ENCODE measurements around the gene CYP3A5. TPM values are rescaled to one million over a fixed set of nuclear protein-coding genes. Genes with fewer than 3 reads are reported as not detected.

CYP3A5 gene
- total RNA-seq, 1 donor, result under 0.01 TPM

DNA sequence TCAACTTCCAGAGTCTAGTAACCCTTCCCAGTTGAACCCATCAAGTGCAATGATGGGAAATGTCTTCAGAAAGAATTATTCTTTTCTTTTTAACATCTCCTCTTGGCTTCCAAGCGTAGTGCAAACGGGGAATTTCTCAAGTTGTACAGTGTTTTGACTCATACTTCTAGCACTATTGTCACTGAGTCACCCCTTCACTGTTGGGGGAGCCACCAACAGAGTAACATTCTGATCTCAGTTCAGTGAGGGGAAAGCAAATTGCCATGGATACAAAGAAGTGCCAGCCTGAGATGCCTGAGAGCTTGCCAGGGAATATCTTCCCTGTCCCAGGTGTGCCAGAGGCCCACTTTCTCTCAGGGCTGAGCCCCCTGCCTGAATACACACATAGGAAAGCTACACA, 31.0 kb downstream of the CYP3A5 start:
- Histone ChIP-seq H4K20me1 (ENCODE audit: insufficient read depth, low read length) (no peaks in the 10 kb centered on the region), H3K79me2 (ENCODE audit: insufficient read depth, low read length) (no peaks in the 10 kb centered on the region), H3K27ac (ENCODE audit: low read depth, low read length) (no peak overlapping the region), H3K4me1 (ENCODE audit: insufficient read depth, low read length) (no peaks in the 10 kb centered on the region), H3K4me3 (ENCODE audit: insufficient read depth, low read length) (no peak overlapping the region), H2AFZ (ENCODE audit: low read length) (no peak overlapping the region), H3K9me3 (ENCODE audit: low read depth, low read length) (no peaks in the 10 kb centered on the region), H3K36me3 (ENCODE audit: insufficient read depth, low read length) (no peaks in the 10 kb centered on the region), H3K27me3 (ENCODE audit: insufficient read depth, low read length) (no peaks in the 10 kb centered on the region), H3K4me2 (ENCODE audit: insufficient read depth, low read length) (no peak overlapping the region)
- TF ChIP-seq, protein P1, sequence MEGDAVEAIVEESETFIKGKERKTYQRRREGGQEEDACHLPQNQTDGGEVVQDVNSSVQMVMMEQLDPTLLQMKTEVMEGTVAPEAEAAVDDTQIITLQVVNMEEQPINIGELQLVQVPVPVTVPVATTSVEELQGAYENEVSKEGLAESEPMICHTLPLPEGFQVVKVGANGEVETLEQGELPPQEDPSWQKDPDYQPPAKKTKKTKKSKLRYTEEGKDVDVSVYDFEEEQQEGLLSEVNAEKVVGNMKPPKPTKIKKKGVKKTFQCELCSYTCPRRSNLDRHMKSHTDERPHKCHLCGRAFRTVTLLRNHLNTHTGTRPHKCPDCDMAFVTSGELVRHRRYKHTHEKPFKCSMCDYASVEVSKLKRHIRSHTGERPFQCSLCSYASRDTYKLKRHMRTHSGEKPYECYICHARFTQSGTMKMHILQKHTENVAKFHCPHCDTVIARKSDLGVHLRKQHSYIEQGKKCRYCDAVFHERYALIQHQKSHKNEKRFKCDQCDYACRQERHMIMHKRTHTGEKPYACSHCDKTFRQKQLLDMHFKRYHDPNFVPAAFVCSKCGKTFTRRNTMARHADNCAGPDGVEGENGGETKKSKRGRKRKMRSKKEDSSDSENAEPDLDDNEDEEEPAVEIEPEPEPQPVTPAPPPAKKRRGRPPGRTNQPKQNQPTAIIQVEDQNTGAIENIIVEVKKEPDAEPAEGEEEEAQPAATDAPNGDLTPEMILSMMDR (IDR thresholded peaks at IDR 0.05; ENCODE audit: extremely low read depth, low read depth, low read length), result no peak
- DNase-seq (ENCODE audit: insufficient read length, low spot score, missing footprints), result no peak

DNA sequence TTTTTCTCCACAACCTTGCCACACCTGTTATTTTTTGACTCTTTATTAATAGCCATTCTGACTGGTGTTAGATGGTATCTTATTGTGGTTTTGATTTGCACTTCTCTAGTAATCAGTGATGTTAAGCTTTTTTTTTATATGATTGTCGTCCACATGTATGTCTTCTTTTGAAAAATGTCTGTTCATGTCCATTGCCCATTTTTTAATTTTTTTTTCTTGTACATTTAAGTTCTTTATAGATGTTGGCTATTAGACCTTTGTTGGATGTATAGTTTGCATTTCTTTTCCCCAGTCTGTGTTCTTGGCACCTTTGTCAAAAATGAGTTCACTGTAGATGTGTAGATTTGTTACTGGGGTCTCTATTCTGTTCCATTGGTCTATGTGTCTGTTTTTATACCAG, 34.2 kb downstream of the CYP3A5 start:
- Histone ChIP-seq H3K4me1 (ENCODE audit: insufficient read depth, low read length) (no peaks in the 10 kb centered on the region), H3K9me3 (ENCODE audit: low read depth, low read length) (no peaks in the 10 kb centered on the region), H3K79me2 (ENCODE audit: insufficient read depth, low read length) (no peaks in the 10 kb centered on the region), H3K36me3 (ENCODE audit: insufficient read depth, low read length) (no peaks in the 10 kb centered on the region), H3K4me3 (ENCODE audit: insufficient read depth, low read length) (no peak overlapping the region), H3K27me3 (ENCODE audit: insufficient read depth, low read length) (no peaks in the 10 kb centered on the region), H4K20me1 (ENCODE audit: insufficient read depth, low read length) (no peaks in the 10 kb centered on the region), H3K4me2 (ENCODE audit: insufficient read depth, low read length) (no peak overlapping the region), H3K27ac (ENCODE audit: low read depth, low read length) (no peak overlapping the region), H2AFZ (ENCODE audit: low read length) (no peak overlapping the region)
- TF ChIP-seq, protein P1 (IDR thresholded peaks at IDR 0.05; ENCODE audit: extremely low read depth, low read depth, low read length), result no peak
- DNase-seq (ENCODE audit: insufficient read length, low spot score, missing footprints), result no peak

DNA sequence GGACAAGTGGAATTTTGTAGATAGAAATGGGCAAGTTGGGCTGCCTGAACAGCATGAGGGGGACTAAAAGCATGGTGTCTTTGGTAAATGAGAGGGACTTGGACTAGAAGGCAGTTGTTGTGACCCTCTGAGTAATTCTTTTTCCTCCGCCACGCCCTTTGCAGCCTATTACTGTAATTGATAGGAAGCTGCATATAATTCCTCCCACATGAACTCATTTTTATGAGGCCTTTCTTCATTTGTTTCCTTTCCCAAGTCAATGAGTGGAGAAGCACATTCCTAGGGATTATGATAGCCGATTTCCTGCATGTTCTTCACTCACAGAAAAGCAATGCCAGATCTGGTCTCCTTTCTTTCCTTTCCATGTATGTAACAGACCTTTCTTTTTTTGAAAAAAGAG, 35.4 kb downstream of the CYP3A5 start:
- Histone ChIP-seq H3K27ac (ENCODE audit: low read depth, low read length) (no peak overlapping the region), H2AFZ (ENCODE audit: low read length) (no peak overlapping the region), H3K4me2 (ENCODE audit: insufficient read depth, low read length) (no peak overlapping the region), H3K79me2 (ENCODE audit: insufficient read depth, low read length) (no peaks in the 10 kb centered on the region), H3K9me3 (ENCODE audit: low read depth, low read length) (no peaks in the 10 kb centered on the region), H3K4me3 (ENCODE audit: insufficient read depth, low read length) (no peak overlapping the region), H3K27me3 (ENCODE audit: insufficient read depth, low read length) (no peaks in the 10 kb centered on the region), H3K4me1 (ENCODE audit: insufficient read depth, low read length) (no peaks in the 10 kb centered on the region), H3K36me3 (ENCODE audit: insufficient read depth, low read length) (no peaks in the 10 kb centered on the region), H4K20me1 (ENCODE audit: insufficient read depth, low read length) (no peaks in the 10 kb centered on the region)
- TF ChIP-seq, protein P1 (IDR thresholded peaks at IDR 0.05; ENCODE audit: extremely low read depth, low read depth, low read length), result no peak
- DNase-seq (ENCODE audit: insufficient read length, low spot score, missing footprints), result no peak

DNA sequence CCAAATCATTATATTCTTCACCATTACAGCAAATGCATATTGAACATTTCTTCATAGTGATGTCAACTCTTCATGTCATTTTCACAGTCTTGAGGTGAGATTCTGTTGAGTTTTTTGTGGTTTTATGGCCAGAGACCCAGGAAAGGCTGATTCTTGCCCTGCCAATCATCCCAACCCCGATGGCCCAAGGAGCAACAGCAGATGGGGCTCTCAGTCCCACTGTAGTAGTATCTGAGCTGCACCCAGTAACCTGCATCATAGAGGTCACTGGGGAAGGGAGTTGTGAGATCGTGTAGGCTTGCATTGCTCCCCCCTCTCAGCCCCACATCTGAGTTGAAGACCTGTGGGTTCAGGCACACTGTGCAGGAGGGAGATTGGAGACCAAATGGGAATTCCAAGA, 36.3 kb downstream of the CYP3A5 start:
- no peaks in the 10 kb centered on the region for H4K20me1 ChIP-seq (ENCODE audit: insufficient read depth, low read length)
- H3K79me2 ChIP-seq (ENCODE audit: insufficient read depth, low read length), result no peaks in the 10 kb centered on the region
- no peaks in the 10 kb centered on the region for H3K9me3 ChIP-seq (ENCODE audit: low read depth, low read length)
- H3K4me2 ChIP-seq (ENCODE audit: insufficient read depth, low read length), result no peak overlapping the region
- H3K4me1 ChIP-seq (ENCODE audit: insufficient read depth, low read length), result no peaks in the 10 kb centered on the region
- no peaks in the 10 kb centered on the region for H3K27me3 ChIP-seq (ENCODE audit: insufficient read depth, low read length)
- TF ChIP-seq, protein P1 (IDR thresholded peaks at IDR 0.05; ENCODE audit: extremely low read depth, low read depth, low read length), result no peak
- H3K36me3 ChIP-seq (ENCODE audit: insufficient read depth, low read length), result no peaks in the 10 kb centered on the region
- no peak overlapping the region for H3K27ac ChIP-seq (ENCODE audit: low read depth, low read length)
- no peak overlapping the region for H2AFZ ChIP-seq (ENCODE audit: low read length)
- no peak overlapping the region for H3K4me3 ChIP-seq (ENCODE audit: insufficient read depth, low read length)
- DNase-seq (ENCODE audit: insufficient read length, low spot score, missing footprints), result no peak
